ENCODE measurements around the gene ANKRD44. TPM values are rescaled to one million over a fixed set of nuclear protein-coding genes. Genes with fewer than 3 reads are reported as not detected.

Gene ANKRD44
- total RNA-seq, 1 donor from 2014 or later: 12.0 TPM

DNA sequence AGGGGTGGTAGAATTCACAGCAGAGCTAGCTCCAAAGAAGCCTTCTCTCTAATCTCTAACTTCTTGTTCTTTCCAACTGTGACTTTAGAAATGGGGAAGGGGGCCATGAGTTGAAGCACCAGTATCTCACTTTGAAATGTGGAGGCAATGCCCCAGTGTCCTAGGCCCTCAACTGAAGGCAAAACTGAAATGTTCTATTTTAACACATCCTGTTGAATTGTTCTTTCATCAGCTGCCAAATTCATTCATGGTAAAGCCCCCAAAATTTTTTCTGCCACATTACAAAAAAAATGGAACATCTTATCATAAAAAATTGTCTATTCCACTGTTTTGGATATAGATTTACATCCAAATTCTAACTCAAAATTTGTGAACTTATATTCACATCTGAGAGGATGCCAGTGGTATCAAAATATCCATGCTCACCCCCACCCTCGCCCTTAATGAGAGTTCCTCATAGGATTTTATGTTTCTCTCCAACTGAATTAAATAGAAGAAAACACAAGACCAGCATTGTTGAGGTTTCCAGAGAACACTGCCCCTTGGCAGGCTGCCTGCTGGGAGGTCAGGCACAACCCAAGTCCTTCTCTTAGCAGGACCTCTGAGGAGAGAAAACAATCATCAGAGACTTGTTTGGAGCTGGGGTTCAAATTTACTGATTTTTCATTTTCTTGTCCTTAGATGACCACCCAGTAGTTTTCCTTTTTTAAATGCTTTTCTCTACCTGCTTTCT is 236.7 kb downstream of the ANKRD44 start:
- H3K4me3 Mint-ChIP-seq (ENCODE audit: unreplicated experiment): no peak overlapping the region
- DNase-seq: no peak
- no peak overlapping the region for H3K27ac Mint-ChIP-seq (ENCODE audit: unreplicated experiment)
- no peaks in the 10 kb centered on the region for H3K9me3 Mint-ChIP-seq (ENCODE audit: unreplicated experiment)
- H3K36me3 Mint-ChIP-seq (ENCODE audit: unreplicated experiment): peaks cover 9% of the 10 kb centered on the region
- peaks cover 9% of the 10 kb centered on the region for H3K4me1 Mint-ChIP-seq (ENCODE audit: low read depth, unreplicated experiment)
- TF ChIP-seq, protein P1, sequence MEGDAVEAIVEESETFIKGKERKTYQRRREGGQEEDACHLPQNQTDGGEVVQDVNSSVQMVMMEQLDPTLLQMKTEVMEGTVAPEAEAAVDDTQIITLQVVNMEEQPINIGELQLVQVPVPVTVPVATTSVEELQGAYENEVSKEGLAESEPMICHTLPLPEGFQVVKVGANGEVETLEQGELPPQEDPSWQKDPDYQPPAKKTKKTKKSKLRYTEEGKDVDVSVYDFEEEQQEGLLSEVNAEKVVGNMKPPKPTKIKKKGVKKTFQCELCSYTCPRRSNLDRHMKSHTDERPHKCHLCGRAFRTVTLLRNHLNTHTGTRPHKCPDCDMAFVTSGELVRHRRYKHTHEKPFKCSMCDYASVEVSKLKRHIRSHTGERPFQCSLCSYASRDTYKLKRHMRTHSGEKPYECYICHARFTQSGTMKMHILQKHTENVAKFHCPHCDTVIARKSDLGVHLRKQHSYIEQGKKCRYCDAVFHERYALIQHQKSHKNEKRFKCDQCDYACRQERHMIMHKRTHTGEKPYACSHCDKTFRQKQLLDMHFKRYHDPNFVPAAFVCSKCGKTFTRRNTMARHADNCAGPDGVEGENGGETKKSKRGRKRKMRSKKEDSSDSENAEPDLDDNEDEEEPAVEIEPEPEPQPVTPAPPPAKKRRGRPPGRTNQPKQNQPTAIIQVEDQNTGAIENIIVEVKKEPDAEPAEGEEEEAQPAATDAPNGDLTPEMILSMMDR (IDR thresholded peaks at IDR 0.05; ENCODE audit: partially characterized antibody, unreplicated experiment): no peak
- no peaks in the 10 kb centered on the region for H3K27me3 Mint-ChIP-seq (ENCODE audit: unreplicated experiment)

DNA sequence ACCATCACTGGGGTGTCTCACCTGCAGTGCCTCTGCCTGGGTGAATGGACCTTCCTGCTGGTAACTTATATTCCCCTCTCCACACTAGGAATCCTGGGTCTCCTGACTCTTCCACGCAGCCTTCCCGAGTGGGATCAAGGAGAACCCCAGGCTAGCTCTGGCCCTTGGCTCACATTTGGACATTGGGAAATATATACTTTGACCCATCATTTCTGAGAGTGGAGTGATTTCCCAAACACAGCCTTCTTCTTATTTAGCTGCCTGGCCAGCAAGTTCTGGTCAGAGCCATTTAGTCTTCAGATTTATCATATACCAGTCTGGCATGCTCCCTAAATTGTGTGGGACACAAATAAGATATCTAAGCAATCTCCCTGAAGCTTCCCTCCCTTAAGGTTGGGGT is 237.3 kb downstream of the ANKRD44 start:
- Mint-ChIP-seq H3K27me3 (ENCODE audit: unreplicated experiment) (no peaks in the 10 kb centered on the region), H3K4me1 (ENCODE audit: low read depth, unreplicated experiment) (peaks cover 5% of the 10 kb centered on the region), H3K9me3 (ENCODE audit: unreplicated experiment) (no peaks in the 10 kb centered on the region), H3K36me3 (ENCODE audit: unreplicated experiment) (peaks cover 9% of the 10 kb centered on the region), H3K4me3 (ENCODE audit: unreplicated experiment) (no peak overlapping the region), H3K27ac (ENCODE audit: unreplicated experiment) (no peak overlapping the region)
- DNase-seq: no peak
- TF ChIP-seq, protein P1 (IDR thresholded peaks at IDR 0.05; ENCODE audit: partially characterized antibody, unreplicated experiment): no peak

DNA sequence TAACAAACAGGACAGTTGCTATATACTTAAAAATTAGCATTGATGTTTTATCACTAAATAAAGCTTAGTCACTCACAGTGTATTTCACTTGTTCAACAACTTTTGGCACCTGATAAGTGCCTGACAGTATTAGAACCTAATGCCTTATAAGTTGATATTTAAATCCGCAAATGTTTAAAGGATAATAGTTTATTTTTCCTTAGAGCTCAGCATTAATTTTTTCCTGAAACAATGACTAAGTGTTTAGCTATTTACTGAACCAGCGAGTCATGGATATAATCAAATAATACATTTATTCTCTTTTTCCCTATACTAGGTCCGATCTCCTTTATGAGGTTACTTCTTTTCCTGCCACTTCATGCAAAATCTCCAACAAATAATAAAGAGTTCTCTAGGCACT is 238.0 kb downstream of the ANKRD44 start:
- Mint-ChIP-seq H3K4me3 (ENCODE audit: unreplicated experiment) (no peak overlapping the region), H3K36me3 (ENCODE audit: unreplicated experiment) (peaks cover 9% of the 10 kb centered on the region), H3K9me3 (ENCODE audit: unreplicated experiment) (no peaks in the 10 kb centered on the region), H3K4me1 (ENCODE audit: low read depth, unreplicated experiment) (peaks cover 5% of the 10 kb centered on the region), H3K27me3 (ENCODE audit: unreplicated experiment) (no peaks in the 10 kb centered on the region), H3K27ac (ENCODE audit: unreplicated experiment) (no peak overlapping the region)
- TF ChIP-seq, protein P1 (IDR thresholded peaks at IDR 0.05; ENCODE audit: partially characterized antibody, unreplicated experiment): no peak
- DNase-seq: no peak

DNA sequence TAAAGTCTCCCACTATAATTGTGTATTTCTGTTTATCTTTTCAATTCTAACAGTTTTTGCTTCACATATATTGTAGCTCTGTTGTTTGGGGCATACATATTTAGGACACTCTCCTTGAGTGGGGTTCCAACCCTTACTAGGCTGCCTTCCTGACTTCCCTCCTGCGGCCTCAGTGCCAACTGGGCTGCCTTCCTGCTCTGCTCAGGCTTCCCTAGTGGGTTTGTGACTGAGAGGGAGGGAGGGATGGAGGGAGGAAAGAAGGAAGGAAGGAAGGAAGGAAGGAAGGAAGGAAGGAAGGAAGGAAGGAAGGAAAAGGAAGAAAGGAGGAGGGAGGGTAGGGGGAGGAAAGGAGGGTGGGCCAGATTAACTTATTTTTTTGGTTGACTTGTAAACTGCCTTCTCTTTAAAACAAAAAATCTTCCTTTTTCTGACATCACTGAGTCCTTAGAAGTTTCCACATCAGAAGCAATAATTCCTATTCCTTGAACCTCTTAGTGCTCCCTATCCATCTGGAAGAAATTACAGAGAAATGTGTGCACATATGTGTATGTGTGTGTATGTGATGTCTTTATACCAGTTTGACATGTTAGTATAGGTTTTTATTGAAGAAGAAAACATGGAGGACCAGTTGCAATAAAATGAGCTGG is 238.7 kb downstream of the ANKRD44 start:
- no peak overlapping the region for H3K27ac Mint-ChIP-seq (ENCODE audit: unreplicated experiment)
- no peak overlapping the region for H3K4me3 Mint-ChIP-seq (ENCODE audit: unreplicated experiment)
- H3K27me3 Mint-ChIP-seq (ENCODE audit: unreplicated experiment): no peaks in the 10 kb centered on the region
- DNase-seq: no peak
- no peaks in the 10 kb centered on the region for H3K9me3 Mint-ChIP-seq (ENCODE audit: unreplicated experiment)
- TF ChIP-seq, protein P1 (IDR thresholded peaks at IDR 0.05; ENCODE audit: partially characterized antibody, unreplicated experiment): no peak
- peaks cover 5% of the 10 kb centered on the region for H3K4me1 Mint-ChIP-seq (ENCODE audit: low read depth, unreplicated experiment)
- peaks cover 8% of the 10 kb centered on the region for H3K36me3 Mint-ChIP-seq (ENCODE audit: unreplicated experiment)

DNA sequence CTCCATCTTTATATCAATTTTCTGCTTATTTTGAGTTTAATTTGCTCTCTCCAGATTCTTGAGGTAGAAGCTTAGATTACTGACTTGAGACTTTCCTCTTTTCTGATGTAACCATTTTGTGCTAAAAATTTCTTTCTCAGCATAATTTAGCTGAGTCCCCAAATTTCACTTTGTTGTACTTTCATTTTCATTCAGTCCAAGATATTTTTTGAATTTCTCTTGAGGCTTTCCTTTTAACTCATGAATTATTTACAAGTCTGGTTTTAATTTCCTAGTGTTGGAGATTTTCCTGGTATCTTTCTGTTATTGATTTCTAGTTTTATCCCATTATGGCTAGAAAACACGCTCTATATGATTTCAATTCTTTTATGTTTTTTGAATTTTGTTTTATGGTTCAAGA is 239.4 kb downstream of the ANKRD44 start:
- Mint-ChIP-seq H3K4me1 (ENCODE audit: low read depth, unreplicated experiment) (peaks cover 5% of the 10 kb centered on the region), H3K4me3 (ENCODE audit: unreplicated experiment) (no peak overlapping the region), H3K27ac (ENCODE audit: unreplicated experiment) (no peak overlapping the region), H3K9me3 (ENCODE audit: unreplicated experiment) (no peaks in the 10 kb centered on the region), H3K27me3 (ENCODE audit: unreplicated experiment) (no peaks in the 10 kb centered on the region), H3K36me3 (ENCODE audit: unreplicated experiment) (peaks cover 4% of the 10 kb centered on the region)
- TF ChIP-seq, protein P1 (IDR thresholded peaks at IDR 0.05; ENCODE audit: partially characterized antibody, unreplicated experiment): no peak
- DNase-seq: no peak
